GM21447 (cell line): Measurements from ENCODE around the gene MZT1.
"Not testable (repeated sequence)": the region's sequence is repeated elsewhere in the genome, so short reads cannot be mapped to it uniquely, and the experiment has no call there.

ENCODE experiments used
- ATAC-seq: cut with Tn5 transposase; IDR thresholded peaks from one replicate; pipeline ENCODE4 v1.9.1; 2021; ENCODE audit not compliant: unreplicated experiment

MZT1 gene

DNA sequence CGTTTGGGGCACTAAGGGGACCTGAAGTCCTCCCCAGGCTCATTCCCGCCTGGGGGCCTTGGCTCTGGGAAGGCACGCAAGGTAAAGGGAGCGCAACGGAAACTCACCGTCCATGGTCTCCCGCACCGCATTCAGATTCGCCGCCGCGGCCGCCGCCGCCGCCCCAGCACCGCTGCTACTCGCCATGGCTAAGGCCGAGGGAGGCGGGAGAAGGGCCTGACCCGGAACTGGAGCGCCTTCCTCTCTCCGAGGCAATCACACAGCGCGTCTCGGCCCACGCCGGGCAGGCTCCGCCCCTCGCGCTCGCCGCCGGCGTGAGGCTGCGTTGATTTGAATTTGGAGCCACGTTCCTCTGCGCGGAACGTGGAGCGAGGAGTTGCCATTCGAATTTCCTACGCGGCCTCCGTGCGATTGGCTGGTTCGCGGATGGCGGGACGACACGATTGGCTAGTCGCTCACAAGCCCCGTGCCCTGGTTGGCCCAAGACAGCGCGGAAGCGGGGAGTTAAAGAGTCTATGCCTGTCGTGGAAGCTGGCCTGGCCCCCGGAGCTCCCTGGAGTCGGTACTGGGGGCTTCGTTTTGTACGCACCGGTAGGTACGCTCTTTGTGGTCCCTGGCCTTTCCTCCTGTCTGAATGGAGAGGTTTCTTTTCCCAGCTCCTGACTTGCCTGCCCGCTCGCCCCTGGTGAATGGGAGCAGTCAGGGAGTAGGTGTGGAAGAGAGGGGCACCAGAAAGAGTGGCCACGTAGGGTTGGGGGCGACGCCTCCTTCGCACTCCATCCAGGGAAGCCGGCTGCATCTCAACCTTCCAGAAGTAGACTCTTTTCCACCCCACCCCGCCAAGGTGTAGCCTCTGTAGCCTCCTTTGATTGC is at the start of gene MZT1, which contains the start of gene BORA:
Gene MZT1 (minus strand): TSS at position 213 of the 873 bp plus-strand sequence. CDS start 27 bp downstream, at position 186.
Gene BORA (plus strand): TSS at position 507 of the 873 bp plus-strand sequence. CDS start 1,018 bp downstream, outside the sequence.
- ATAC-seq: peak; percentile 91

- ATAC-seq: no peak
Measured at GRCh38 chr13:72774019-72774418, 46.6 kb upstream of the MZT1 start.

- ATAC-seq: no peak
Measured at GRCh38 chr13:72763411-72763810, 36.0 kb upstream of the MZT1 start.

DNA sequence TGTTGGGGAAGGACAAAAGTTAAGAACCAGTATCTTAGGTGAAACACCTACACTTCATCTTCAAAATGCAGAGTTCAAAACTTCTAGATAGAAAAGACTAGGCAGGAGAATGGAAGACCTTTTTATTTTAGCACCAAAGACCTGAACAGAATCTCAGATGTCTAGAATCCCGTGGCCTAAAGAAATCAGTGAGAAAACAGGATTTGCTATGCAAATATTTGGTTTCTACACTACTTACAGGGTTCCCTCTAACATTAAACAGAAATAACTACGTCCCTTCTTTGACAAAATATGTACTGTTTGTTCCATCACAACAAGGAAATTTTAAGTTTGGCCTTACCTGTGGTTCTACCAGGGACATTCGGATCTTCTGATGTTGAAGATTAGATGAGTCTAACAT is 32.8 kb upstream of the MZT1 start:
- ATAC-seq: no peak

DNA sequence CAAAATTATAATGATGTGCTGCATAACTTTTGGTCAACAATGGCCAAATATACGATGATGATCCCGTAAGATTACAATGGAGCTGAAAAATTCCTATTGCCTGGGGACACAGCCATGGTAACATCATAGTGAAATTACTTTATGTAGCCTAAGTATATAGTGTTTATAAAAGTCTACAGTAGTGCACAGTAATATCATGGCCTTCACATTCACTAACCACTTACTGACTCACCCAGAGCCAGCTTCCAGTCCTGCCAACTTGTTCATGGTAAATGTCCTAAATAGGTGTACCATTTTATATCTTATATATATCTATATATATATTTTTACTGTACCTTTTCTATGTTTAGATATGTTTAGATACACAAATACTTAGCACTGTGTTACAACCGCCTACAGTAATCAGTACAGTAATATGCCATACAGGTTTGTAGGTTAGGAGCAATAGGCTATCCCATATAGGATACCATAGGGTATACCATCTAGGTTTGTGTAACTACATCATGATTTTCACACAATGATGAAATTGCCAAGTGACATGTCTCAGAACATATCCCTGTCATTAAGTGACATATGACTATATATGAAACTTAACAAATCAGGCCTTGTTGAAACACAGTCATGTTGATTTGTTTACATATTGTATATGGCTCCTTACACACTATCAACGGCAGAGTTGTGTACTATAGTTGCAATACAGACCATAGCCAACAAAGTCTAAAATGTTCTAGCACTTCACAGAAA is 30.5 kb upstream of the MZT1 start:
- ATAC-seq: no peak

- no peak for ATAC-seq
Measured at GRCh38 chr13:72754111-72754510, 26.7 kb upstream of the MZT1 start.

GRCh38 chr13:72751220-72751619 is 23.8 kb upstream of the MZT1 start:
- no peak for ATAC-seq

DNA sequence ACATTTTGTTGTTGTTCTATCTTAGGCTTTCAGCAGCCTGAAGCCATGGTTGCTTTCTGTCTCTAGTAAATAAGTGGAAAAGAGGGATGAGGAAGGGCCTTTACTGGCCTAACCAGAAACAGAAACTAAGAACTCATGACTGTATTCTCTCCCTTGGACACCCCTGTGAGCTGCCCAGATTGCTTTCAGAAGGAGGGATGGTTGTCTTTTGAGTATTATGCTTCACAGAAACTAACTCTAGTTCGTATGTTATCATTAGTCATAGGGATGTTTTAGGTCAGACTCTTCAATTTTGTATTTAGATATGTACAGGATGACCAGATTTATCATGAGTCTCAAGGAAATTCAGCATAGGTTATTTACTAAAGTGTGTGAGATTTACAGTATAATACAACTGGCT is 17.8 kb upstream of the MZT1 start:
- ATAC-seq: no peak

DNA sequence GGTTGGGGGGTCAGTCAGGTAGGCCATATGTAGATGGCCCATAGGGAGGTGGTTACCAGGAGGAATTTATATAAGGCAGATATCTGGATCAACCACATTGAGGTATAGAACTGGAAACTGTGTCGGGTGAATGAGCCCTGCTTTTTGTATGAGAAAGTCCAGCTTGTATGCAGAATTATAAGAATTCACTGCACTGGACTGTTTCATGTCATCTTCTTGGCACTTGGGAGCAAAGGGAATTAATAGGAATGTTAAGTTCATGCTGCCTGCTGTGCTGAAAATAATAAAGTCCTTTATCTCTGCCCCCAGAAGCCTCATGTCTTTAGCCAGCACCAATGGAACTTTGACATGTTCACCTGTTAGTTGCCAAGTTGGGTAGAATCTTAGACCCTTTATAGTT is 12.6 kb upstream of the MZT1 start:
- ATAC-seq: no peak

- ATAC-seq: no peak
Measured at GRCh38 chr13:72737033-72737432, 9.6 kb upstream of the MZT1 start.

DNA sequence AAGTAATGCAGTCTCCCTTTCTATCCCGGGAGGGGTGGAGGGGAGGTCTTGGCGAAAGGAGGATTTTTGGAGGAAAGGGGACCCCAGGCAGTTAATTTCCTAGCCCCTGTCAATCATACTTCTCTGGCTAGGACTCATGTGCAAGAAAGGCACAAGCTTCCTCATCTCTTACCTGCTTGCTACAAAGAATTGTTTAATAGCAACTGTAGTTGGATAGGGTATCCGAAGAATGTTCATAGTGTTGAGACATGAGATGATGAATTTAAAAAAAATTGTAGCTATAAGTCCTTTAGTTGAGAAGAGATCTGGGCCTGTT is 819 bp upstream of the MZT1 start:
- no peak for ATAC-seq

GRCh38 chr13:72726726-72727416 is 558 bp downstream of the MZT1 start:
- peak; percentile 22 for ATAC-seq

DNA sequence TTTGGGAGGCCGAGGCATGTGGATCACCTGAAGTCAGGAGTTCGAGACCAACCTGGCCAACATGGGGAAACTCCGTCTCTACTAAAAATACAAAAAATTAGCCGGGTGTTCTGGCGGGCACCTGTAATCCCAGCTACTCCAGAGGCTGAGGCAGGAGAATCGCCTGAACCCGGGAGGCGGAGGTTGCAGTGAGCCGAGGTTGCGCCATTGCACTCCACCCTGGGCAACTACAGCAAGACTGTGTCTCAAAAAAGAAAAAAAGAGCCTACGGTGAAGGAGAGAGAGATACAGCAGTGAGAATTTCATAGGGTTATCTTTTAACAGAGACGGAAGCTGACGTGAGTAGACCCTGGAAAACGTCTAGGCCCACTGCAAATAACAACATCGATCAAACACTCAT is 1.2 kb downstream of the MZT1 start:
- not testable (repeated sequence) for ATAC-seq

- ATAC-seq: no peak
Measured at GRCh38 chr13:72716776-72717175, 10.7 kb downstream of the MZT1 start.

- no peak for ATAC-seq
Measured at GRCh38 chr13:72700509-72700908, 26.9 kb downstream of the MZT1 start.

- no peak for ATAC-seq
Measured at GRCh38 chr13:72698164-72698563, 29.3 kb downstream of the MZT1 start.

- no peak for ATAC-seq
Measured at GRCh38 chr13:72696579-72696978, 30.9 kb downstream of the MZT1 start.

DNA sequence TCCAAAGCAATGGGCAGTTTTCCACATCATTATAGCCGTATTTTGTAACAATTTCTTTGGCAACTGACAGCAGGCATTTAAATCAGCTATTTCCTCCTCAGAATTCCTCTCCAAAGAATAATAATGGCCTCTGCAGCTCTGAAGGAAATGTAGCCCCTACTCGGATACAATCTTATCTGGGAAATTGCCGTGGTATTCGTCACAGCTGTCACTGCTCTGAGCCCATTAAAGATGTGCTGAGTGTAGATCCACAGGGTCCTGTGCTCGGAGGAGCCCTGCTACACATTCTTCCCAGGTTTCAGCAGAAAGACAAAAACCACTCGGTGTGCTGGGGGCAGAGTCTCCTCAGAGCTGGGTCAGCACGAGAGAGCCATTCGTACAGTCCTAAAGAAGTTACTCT is 33.1 kb downstream of the MZT1 start:
- no peak for ATAC-seq

DNA sequence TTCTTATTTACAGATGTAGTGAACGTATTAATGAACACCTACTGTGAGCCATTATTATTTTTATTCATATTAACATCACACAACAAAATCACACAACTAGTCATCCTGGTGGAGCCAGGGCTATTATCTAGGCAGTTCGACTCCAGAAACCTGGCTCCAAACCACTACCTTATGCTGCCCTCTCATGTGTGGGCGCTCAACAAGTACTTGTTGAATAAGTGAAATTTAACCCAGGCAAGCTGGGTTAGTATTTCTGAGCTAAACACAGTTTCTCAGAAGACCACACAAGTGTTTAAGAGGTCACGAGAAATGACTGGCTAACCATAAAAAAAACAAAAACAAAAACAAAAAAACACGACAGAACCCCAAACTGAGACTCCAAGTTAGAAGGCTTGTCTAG is 33.6 kb downstream of the MZT1 start:
- ATAC-seq: no peak

DNA sequence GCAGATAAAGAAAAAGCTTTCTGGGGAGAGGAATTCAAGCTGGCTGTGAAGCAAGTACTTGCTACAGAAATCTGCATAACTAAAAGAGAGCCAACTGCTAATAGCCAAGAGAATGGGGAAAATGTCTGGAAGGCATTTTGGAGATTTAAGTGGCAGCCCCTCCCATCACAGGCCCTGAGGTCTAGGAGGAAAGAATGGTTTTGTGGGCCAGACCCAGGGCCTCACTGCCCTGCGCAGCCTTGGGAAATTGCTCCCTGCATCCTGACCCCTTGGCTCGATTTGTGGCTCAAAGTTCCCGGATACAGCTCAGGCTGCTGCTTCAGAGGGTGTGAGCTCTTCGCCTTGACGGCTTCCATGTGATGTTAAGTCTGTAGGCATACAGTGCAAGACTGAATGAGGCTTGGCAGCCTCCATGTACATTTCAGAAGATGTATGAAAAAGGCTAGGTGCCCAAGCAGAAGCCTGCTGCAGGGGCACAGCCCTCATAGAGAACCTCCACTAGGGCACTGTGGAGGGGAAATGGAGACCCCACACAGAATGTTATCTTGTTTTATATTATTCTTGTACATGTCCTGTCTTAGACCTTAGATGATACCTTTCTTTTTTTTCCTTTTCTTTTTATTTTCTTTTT is 34.4 kb downstream of the MZT1 start:
- ATAC-seq: no peak

DNA sequence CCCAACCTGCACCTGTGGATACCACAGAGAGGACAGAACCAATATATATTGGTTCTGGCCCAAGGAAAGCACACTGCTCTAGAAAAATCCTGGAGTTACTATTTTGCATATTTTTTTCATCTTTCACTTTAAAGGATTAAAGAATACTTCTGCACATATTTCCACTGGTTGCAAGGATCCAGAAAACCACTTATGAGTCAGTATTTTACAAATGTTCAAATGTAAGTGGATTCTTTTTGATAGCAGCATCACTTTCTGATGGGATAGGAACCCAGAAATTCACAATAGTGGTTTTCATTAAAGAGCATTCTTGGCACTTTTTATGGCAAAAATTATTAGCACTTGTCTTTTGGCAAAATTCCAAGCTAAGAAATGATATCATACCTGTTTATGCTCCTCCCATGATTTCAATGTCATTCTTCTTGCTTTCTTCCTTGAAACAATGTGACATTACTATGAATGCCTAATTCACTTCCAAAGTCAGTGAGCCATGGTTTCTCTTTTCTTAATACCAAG is 38.2 kb downstream of the MZT1 start:
- no peak for ATAC-seq
